SK-N-MC (cell line): ENCODE measurements around the gene TIMP3.

Source experiments
- DNase-seq: peaks from one replicate; pipeline ENCODE4 v3.0.0-alpha.2; 2011; ENCODE audit warnings: low read depth, low spot score
- H3K27ac ChIP-seq: fragments of 200-600 bp; sonication (generic); 2 replicates; pipeline ENCODE4 v1.5.1; 2016; ENCODE audit warnings: mixed run types
- H3K36me3 ChIP-seq: fragments of 200-600 bp; sonication (generic); 2 replicates; pipeline ENCODE4 v1.6.1; 2017; ENCODE audit warnings: antibody characterized with exemption, low read length, mixed read lengths; ENCODE audit not compliant: insufficient read depth
- H3K4me3 ChIP-seq: fragments of 200-600 bp; sonication (generic); 2 replicates; pipeline ENCODE4 v1.5.1; 2016
- H3K9ac ChIP-seq: fragments of 200-600 bp; sonication (generic); 2 replicates; pipeline ENCODE4 v1.8.0; 2017; ENCODE audit warnings: mixed run types, mixed read lengths; ENCODE audit not compliant: insufficient read length
- H3K9me3 ChIP-seq: fragments of 200-600 bp; sonication (generic); 2 replicates; pipeline ENCODE4 v1.6.1; 2017; ENCODE audit warnings: low read depth, mild to moderate bottlenecking, antibody characterized with exemption, low read length, moderate library complexity, mixed read lengths
- EZH2 ChIP-seq: fragments of 200-600 bp; sonication (generic); IDR thresholded peaks from one replicate; pipeline ENCODE4 v1.6.1; 2017; ENCODE audit warnings: antibody characterized with exemption
- FOXP2 ChIP-seq: optimal IDR thresholded peaks from 2 replicates; pipeline ENCODE3; 2011; ENCODE audit warnings: mild to moderate bottlenecking, moderate library complexity; ENCODE audit not compliant: insufficient read depth; ENCODE audit errors: extremely low read length, control extremely low read depth
- POLR2AphosphoS5 ChIP-seq: IDR thresholded peaks from 2 replicates; pipeline ENCODE4 v1.6.1; 2012; ENCODE audit warnings: mild to moderate bottlenecking, low read depth, low read length, borderline replicate concordance

Gene TIMP3

DNA sequence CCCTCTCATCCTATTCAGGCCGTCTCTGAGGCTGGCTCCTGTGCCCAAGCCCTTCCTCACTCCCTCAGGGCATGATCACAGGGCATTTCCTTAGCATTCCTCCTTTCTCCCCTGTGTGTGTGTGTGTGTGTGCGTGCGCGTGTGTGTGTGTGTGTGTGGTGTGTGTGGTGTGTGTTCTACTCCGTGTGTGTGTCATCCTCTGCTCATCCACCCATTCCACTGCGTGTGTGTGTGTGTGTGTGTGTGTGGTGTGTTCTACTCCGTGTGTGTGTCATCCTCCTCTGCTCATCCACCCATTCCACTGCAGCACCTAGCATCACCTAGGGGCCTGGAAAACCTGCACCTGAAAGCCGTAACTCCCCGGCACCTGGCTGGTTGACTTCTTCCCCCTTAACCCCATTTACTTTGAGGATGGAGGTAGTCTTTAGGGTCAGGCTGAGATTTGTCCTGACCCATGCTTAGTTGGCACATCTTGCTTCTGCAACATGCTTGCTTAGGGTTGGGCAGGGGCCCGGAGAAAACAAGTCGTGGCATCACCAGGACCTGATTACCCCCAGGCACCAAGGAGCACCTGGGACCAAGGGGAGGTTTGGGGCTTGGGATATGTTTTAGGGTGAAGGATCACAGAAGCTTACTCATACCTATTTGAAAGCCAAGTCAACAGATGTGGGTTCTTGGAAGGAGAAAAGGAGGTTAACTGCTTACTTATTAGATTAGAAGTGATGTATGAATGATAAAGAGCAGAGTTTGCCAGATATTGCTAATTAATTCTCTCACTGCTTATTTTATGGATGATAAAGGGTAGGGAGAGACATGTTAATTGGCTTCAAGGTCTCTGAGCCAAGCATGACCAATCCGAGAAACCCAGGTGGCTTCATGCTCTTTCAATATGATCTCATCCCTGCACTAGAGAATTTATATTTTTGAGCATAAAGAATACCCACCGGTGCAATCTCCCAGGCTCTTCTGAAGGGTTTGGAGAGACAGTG is 18.9 kb downstream of the TIMP3 start:
- no peak overlapping the region for H3K9ac ChIP-seq
- DNase-seq: no peak
- H3K9me3 ChIP-seq: no peaks in the 10 kb centered on the region
- TF ChIP-seq EZH2 (no peak), FOXP2 (no peak), POLR2AphosphoS5 (no peak)
- H3K36me3 ChIP-seq: no peaks in the 10 kb centered on the region
- no peak overlapping the region for H3K27ac ChIP-seq
- no peak overlapping the region for H3K4me3 ChIP-seq

DNA sequence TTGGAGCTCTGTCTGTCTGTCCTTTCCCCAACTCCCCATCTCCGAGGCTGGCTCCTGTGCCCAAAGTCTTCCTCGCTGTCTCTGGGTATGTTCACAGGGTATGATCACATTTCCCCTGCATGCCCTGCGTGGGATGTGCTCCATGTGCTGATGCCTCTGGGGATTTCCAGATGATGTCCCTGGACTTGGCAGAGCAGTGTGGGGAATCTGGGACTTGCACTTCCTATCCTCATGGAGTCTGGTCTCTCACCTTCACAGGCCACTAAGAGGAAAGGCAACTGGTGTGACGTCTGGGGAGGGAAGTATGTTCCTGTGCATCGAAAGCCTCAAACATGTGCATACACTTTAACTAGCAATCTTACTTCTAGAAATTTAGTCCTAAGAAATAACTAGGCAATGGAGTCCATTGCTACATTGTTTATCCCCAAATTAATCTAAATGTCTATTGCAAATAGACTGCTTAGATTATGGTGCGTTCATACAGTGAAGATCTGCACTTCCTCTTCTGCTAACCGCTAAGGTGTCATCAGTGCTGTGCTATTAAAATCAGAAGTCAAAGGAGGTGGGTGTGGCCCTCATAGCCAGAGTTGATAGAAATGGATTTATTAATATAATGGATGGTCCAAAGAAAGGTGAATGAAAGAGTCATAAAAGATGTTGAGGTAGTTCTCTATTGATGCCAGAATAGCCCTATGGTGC is 20.8 kb downstream of the TIMP3 start:
- H3K9me3 ChIP-seq: no peaks in the 10 kb centered on the region
- no peak for TF ChIP-seq FOXP2
- TF ChIP-seq EZH2: no peak
- no peak for TF ChIP-seq POLR2AphosphoS5
- no peak overlapping the region for H3K27ac ChIP-seq
- H3K36me3 ChIP-seq: no peaks in the 10 kb centered on the region
- H3K4me3 ChIP-seq: no peak overlapping the region
- DNase-seq: no peak
- no peak overlapping the region for H3K9ac ChIP-seq

DNA sequence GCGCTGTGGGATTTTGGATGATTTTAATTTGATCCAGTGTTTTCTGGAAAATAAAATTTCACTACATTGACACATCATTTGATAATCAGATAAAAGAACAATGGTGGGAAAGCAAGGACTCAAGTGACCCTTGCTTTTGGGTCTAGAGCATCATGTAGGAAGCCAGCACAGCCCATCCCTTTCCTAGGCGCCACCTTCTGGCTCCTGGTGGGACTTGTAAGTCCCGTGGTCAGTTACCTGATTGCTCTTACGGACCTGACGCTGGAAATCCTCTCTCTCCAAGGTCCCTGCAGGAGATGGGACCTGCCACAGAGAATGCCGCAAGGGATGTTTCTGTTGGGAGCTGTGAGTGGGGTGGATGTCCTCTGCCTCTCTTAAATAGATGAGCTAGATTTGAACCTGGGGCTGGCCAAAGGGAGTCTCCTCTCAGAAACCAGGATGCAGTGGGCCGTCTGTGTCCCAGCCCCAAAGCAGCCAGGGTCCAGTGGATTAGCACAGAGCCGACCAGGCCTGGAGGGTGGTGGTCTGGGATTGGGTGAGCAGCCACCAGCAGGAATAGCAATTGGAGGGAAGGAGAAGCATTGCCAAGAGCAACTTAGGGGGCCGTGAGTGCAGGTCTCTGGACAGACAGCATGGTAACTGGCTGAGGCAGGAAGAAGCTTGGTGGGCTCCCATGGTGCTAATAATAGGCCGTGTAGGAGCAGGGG is 21.7 kb downstream of the TIMP3 start:
- Histone ChIP-seq H3K36me3 (no peaks in the 10 kb centered on the region), H3K9me3 (no peaks in the 10 kb centered on the region), H3K9ac (no peak overlapping the region), H3K27ac (no peak overlapping the region), H3K4me3 (no peak overlapping the region)
- no peak for TF ChIP-seq FOXP2
- no peak for TF ChIP-seq EZH2
- TF ChIP-seq POLR2AphosphoS5: no peak
- no peak for DNase-seq

DNA sequence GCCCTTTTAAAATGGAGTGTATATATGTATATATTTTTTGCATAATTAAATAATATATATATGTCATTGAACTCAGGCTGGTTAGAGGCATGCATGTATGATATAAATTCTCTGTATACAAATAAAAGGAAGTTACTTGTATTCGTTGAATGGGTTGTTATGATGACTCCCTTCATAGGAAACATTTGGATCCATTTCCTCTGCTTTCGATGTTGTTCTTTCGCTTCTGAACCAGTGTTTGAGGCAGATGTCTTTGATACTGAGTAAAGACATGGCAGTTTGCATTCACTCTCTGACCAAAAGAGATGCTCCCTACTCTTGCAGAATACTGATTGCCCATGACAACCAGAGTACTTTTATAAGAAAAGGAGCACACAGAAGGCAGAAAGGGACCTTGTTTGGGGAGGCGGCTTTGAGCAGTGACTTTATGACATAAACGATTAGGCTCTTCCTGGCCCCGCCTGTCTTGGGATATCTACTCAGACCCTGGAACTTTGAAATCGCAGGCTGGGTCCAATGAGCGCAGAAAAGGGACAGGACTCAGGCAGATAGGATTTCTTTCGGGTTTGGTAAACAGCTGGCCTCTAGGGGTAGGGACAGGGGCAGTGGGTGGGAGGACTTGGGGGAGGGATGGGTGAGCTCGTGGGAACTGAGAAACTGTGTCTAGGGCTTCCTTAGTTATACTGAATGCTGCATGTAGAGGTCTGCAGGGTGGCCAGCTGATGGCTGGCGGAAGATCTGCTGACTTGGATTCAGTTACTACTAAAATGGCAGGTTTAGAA is 23.2 kb downstream of the TIMP3 start:
- H3K9ac ChIP-seq: no peak overlapping the region
- H3K36me3 ChIP-seq: no peaks in the 10 kb centered on the region
- TF ChIP-seq FOXP2 (no peak), POLR2AphosphoS5 (no peak), EZH2 (no peak)
- H3K9me3 ChIP-seq: no peaks in the 10 kb centered on the region
- no peak overlapping the region for H3K27ac ChIP-seq
- no peak overlapping the region for H3K4me3 ChIP-seq
- no peak for DNase-seq

DNA sequence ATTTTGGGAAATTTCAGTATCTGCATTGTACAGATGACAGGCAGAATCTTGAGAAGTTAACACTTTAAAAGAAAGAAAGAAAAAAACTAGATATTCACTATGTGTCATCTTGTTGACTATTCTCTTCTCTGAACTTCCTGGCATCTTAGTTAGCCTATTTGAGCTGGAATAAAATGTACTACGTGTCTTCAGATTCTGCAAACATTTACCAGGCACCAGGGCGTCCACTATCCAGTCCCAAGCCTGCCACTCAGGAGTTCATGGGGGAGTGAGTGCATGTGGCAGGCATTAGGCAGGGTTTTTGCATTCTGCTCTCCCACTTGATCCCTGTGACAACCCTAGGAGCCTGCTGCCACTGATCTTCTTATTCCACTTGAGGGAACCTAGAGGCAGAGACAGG is 25.0 kb downstream of the TIMP3 start:
- Histone ChIP-seq H3K9me3 (no peaks in the 10 kb centered on the region), H3K4me3 (no peak overlapping the region), H3K36me3 (no peaks in the 10 kb centered on the region), H3K27ac (no peak overlapping the region), H3K9ac (no peak overlapping the region)
- TF ChIP-seq POLR2AphosphoS5: no peak
- DNase-seq: no peak

DNA sequence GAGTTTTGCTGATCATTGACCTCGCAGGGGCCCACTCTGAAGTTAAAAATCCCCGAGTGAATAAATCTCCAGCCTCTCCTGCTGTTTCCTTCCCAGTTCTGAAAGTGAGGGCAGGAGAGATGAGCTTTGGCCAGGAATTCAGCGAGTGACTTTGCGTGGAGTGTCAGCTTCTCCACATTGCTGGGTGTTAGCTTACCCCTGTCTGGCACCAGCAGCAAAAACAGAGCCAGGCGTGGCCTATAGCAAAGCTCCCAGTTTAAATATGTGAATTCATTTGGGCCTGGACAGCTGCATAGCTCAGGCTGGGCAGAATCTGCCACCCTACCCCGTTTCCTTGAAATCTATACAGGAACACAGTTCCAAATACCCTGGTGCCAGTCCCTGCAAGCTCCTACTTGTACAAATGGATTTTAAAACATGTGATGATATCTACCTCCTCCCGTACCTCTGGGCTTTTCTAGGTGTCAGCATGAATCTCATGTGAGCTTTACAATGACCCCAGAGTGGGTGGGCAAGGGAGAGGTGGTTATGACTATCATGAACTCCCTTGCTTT is 25.6 kb downstream of the TIMP3 start:
- DNase-seq: no peak
- H3K9ac ChIP-seq: no peak overlapping the region
- no peak overlapping the region for H3K27ac ChIP-seq
- TF ChIP-seq FOXP2 (no peak), POLR2AphosphoS5 (no peak)
- H3K4me3 ChIP-seq: no peak overlapping the region
- no peaks in the 10 kb centered on the region for H3K9me3 ChIP-seq
- H3K36me3 ChIP-seq: no peaks in the 10 kb centered on the region

DNA sequence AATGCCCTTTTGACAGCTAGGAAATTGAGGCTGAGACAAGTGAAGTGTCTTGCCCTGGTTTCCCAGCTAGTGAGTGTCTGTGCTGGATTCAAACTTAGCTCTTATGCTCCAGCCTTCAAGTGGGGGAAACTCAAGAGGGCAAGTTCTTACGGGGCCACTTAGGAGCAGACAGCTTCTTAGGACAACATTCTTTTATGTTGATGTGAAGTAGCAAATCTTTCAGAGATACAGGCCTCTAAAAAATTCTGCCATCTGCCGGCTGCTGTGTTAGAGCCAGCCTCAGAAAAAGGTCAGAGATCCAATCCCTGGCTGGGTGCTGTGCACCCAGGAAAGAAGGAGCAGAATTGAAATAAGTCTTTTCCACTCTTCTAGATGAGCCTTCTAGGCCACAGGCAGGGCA is 26.6 kb downstream of the TIMP3 start:
- no peaks in the 10 kb centered on the region for H3K36me3 ChIP-seq
- TF ChIP-seq EZH2 (no peak), POLR2AphosphoS5 (no peak), FOXP2 (no peak)
- no peaks in the 10 kb centered on the region for H3K9me3 ChIP-seq
- H3K9ac ChIP-seq: no peak overlapping the region
- H3K27ac ChIP-seq: no peak overlapping the region
- H3K4me3 ChIP-seq: no peak overlapping the region
- DNase-seq: no peak
